RWPE2 (cell line): Measurements from ENCODE around the gene NAA20.

Experiments
- ATAC-seq: fragments of 200-7000 bp; cut with Tn5 transposase; 3 replicates; pipeline ENCODE4 v1.9.1; 2021; ENCODE audit warnings: low read depth
- DNase-seq: peaks from one replicate; pipeline ENCODE4 v3.0.0-alpha.2; 2020; ENCODE audit warnings: low spot score
- H3K27ac ChIP-seq: fragments of 450-650 bp; 2 replicates; pipeline ENCODE4 v1.5.1; 2017; ENCODE audit warnings: mild to moderate bottlenecking; ENCODE audit not compliant: poor library complexity, severe bottlenecking
- H3K27me3 ChIP-seq: fragments of 250-450 bp; sonication (Bioruptor Pico); 2 replicates; pipeline ENCODE4 v1.5.1; 2021; ENCODE audit warnings: mild to moderate bottlenecking, moderate library complexity; ENCODE audit not compliant: insufficient read depth, poor library complexity, severe bottlenecking
- H3K36me3 ChIP-seq: fragments of 250-450 bp; sonication (Bioruptor Pico); 2 replicates; pipeline ENCODE4 v1.5.1; 2020; ENCODE audit warnings: low read depth, mild to moderate bottlenecking, moderate library complexity
- H3K4me1 ChIP-seq: fragments of 250-450 bp; sonication (Bioruptor Pico); 2 replicates; pipeline ENCODE4 v1.5.1; 2021; ENCODE audit warnings: mild to moderate bottlenecking, moderate library complexity; ENCODE audit not compliant: insufficient read depth, poor library complexity, severe bottlenecking
- H3K4me3 ChIP-seq: fragments of 250-450 bp; sonication (Bioruptor Pico); 2 replicates; pipeline ENCODE4 v1.5.1; 2021; ENCODE audit warnings: mild to moderate bottlenecking, moderate library complexity; ENCODE audit not compliant: severe bottlenecking
- H3K9me3 ChIP-seq: fragments of 250-450 bp; sonication (Bioruptor Pico); 2 replicates; pipeline ENCODE4 v1.5.1; 2021; ENCODE audit warnings: mild to moderate bottlenecking, moderate library complexity; ENCODE audit not compliant: severe bottlenecking
- CTCF ChIP-seq: fragments of 450-650 bp; IDR thresholded peaks from one replicate; pipeline ENCODE4 v1.5.1; 2017; ENCODE audit warnings: mild to moderate bottlenecking, moderate library complexity; ENCODE audit not compliant: poor library complexity, severe bottlenecking

The NAA20 gene

GRCh38 chr20:20022498-20022897 is 5.3 kb downstream of the NAA20 start:
- DNase-seq: no peak

DNA sequence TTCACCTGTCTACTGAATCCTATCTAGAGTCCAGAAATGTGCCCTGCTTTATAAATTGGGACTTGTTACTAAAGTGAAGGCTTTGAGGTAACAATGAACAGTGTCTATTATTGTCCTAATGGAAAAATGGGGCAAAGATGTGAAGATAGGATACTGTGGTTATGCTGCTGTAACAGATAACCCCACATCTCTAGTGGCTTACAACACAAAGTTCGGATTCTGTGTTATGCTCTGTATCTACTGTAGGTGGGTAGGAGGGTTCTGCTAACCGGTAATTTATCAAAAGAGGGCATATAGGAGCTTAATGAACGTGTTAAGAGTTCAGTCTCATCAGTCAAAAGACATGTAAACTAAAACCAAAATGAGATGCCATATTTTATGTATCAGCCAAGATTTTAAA is 6.2 kb downstream of the NAA20 start:
- no peak for DNase-seq
- TF ChIP-seq CTCF: no peak
- Histone ChIP-seq H3K9me3 (no peaks in the 10 kb centered on the region), H3K4me3 (no peak overlapping the region), H3K27ac (no peak overlapping the region), H3K4me1 (peaks cover 9% of the 10 kb centered on the region), H3K36me3 (peaks cover 78% of the 10 kb centered on the region), H3K27me3 (no peaks in the 10 kb centered on the region)
- ATAC-seq: no peak

More at GRCh38 chr20:20022498-20022897, 5.3 kb downstream of the NAA20 start:
- Histone ChIP-seq H3K4me3 (no peak overlapping the region), H3K27me3 (no peaks in the 10 kb centered on the region), H3K27ac (no peak overlapping the region), H3K36me3 (peaks cover 72% of the 10 kb centered on the region), H3K9me3 (no peaks in the 10 kb centered on the region), H3K4me1 (peaks cover 12% of the 10 kb centered on the region)
- ATAC-seq: no peak
- TF ChIP-seq CTCF: no peak

- H3K4me1 ChIP-seq: no peaks in the 10 kb centered on the region
- no peak overlapping the region for H3K4me3 ChIP-seq
- no peaks in the 10 kb centered on the region for H3K9me3 ChIP-seq
- no peak overlapping the region for H3K27ac ChIP-seq
- no peak for TF ChIP-seq CTCF
- H3K27me3 ChIP-seq: no peaks in the 10 kb centered on the region
- no peak for ATAC-seq
- peaks cover 78% of the 10 kb centered on the region for H3K36me3 ChIP-seq
- DNase-seq: no peak
These were observed 7.8 kb downstream of the NAA20 start for GRCh38 chr20:20024942-20025341.

- TF ChIP-seq CTCF: no peak
- H3K36me3 ChIP-seq: peaks cover 93% of the 10 kb centered on the region
- H3K27me3 ChIP-seq: no peaks in the 10 kb centered on the region
- DNase-seq (no peak), ATAC-seq (no peak)
- no peak overlapping the region for H3K27ac ChIP-seq
- H3K4me1 ChIP-seq: no peaks in the 10 kb centered on the region
- H3K9me3 ChIP-seq: no peaks in the 10 kb centered on the region
- no peak overlapping the region for H3K4me3 ChIP-seq
These were observed 10.1 kb downstream of the NAA20 start for GRCh38 chr20:20027284-20027683.

- H3K9me3 ChIP-seq: no peaks in the 10 kb centered on the region
- H3K27me3 ChIP-seq: no peaks in the 10 kb centered on the region
- peaks cover 100% of the 10 kb centered on the region for H3K36me3 ChIP-seq
- DNase-seq: no peak
- H3K4me1 ChIP-seq: no peaks in the 10 kb centered on the region
- no peak overlapping the region for H3K27ac ChIP-seq
- H3K4me3 ChIP-seq: no peak overlapping the region
- no peak for ATAC-seq
- TF ChIP-seq CTCF: no peak
These were observed 14.6 kb downstream of the NAA20 start for GRCh38 chr20:20031790-20032189.
